Hippocampal formation (tissue), 2 donors: ENCODE measurements around the gene SND1.
"Not testable (repeated sequence)": the region's sequence is repeated elsewhere in the genome, so short reads cannot be mapped to it uniquely, and the experiment has no call there.

Source experiments
- DNase-seq, 2 donors: peaks; one replicate each; lab custom pipeline; 2025; lab: John Stamatoyannopoulos, UW

Gene SND1

GRCh38 chr7:127652333-127653248 lies 597 bp downstream of the SND1 start:
- no peak for DNase-seq

GRCh38 chr7:127653396-127653795 lies 1.4 kb downstream of the SND1 start:
- DNase-seq, result no peak

- DNase-seq, result no peak
Observed at GRCh38 chr7:127654404-127655394, 2.7 kb downstream of the SND1 start.

GRCh38 chr7:127655720-127656119 lies 3.7 kb downstream of the SND1 start:
- DNase-seq, result no peak

DNA sequence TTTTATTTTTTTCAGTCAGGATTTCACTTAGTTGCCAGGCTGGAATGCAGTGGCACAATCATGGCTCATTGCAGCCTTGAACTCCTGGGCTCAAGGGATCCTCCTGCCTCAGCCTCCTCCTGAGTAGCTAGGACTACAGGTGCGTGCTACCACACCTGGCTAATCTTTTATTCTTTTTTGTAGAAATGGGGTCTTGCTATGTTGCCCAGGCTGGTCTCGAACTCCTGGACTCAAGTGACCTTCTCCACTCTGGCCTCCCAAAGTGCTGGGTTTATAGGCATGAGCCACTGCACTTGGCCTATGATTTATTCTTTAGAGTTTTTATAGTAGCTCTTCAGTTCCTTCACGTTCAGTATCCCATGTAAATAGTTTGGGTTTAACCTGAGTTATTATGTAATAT lies 5.5 kb downstream of the SND1 start:
- no peak for DNase-seq

GRCh38 chr7:127658970-127659630 lies 7.1 kb downstream of the SND1 start:
- no peak for DNase-seq

- DNase-seq, result no peak
Observed at GRCh38 chr7:127665922-127666321, 13.9 kb downstream of the SND1 start.

GRCh38 chr7:127666602-127667001 lies 14.6 kb downstream of the SND1 start:
- no peak for DNase-seq

- no peak for DNase-seq
Observed at GRCh38 chr7:127667017-127667670, 15.2 kb downstream of the SND1 start.

- DNase-seq, result no peak
Observed at GRCh38 chr7:127667759-127668530, 16.0 kb downstream of the SND1 start.

DNA sequence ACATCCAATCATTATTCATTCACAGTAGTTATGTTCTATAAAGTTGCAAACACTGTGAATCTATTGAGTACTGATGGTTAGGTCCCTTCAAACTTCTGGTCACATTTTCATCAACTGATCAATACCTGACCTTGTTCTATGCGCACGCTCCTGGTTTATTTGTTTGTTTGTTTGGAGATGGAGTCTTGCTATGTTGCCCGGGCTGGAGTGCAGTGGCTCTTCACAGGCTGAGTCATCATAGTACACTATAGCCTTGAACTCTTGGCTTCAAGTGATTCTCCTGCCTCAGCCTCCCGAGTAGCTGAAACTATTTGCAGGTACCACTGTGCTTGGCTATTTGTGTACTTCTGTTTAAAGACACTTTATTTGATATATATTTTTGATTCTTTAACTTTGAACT lies 19.3 kb downstream of the SND1 start:
- DNase-seq, result no peak

GRCh38 chr7:127673902-127674301 lies 21.9 kb downstream of the SND1 start:
- no peak for DNase-seq

DNA sequence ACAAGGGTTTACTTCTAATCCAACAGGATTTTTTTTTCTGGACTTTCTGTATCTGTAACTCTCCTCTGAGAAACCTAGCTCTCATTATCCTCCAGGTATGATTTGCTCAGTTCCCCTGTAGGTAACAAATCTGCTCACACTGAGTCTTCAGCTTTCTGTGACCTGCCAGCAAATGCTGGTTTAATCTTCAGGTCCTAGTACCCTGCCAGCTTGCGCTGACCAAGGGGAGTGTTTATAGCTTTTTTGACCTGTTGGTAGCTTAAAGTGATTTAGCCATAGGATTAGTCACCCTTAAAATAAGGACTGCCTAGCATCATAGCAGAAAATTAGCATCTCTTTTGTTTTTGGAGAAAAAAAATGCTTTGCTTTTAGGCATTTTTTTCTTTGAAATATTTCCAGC lies 22.4 kb downstream of the SND1 start:
- DNase-seq, result no peak

GRCh38 chr7:127674923-127675322 lies 22.9 kb downstream of the SND1 start:
- DNase-seq, result not testable (repeated sequence)

DNA sequence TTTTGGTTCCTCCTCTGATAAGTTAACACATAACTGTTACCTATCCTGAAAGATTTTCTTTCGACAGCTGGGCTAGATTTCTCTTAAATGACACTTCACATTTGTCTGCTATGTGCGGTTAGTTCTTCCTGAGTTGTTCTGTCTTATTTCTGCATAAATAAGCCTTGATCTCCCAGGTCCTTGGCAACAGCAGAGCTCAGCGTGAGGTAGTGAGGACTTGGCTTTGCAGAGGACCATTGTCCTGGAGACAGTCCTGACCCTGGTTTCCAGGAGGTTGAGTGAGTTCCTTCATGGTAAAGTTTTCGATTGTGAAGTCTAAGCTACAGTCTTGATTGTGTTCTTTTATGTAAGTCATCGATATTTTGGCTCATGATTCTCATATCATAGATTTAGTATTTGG lies 23.7 kb downstream of the SND1 start:
- DNase-seq, result no peak

DNA sequence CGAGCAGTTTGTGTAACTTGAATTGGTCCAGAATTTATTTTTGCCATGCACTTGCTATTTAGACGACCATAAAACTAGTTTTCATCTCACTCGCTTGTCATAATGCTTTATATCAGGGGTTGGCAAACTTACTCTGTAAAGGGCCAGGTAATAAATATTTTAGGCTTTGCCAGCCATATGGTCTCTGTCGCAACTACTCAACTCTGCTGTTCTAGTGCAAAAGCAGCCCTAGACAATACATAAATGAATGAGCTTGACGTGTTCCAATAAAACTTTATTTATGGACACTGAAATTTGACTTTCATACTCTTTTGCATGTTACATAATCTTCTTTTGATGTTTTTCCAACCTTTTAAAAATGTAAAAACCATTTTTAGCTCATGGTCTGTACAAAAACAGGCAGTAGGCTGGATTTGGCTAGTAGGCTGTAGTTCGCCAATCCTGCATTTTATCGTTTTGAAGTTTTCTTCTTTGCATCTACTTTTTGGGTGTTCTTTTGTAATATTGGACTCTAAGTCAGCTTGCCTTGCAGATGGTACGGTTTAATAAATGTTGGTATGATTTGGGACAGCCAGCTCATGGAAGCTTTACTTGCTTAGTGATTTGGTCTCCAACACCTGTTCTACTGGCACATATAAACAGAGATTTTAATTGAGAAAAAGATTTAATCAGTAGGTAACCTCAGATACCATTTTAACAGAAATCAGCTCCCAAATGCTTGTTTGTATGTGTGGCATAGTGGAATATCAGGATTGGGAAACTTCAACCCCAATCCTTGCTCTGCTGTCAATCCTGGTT lies 25.6 kb downstream of the SND1 start:
- DNase-seq, result no peak

- DNase-seq, result no peak
Observed at GRCh38 chr7:127678337-127678736, 26.3 kb downstream of the SND1 start.

GRCh38 chr7:127678947-127679346 lies 27.0 kb downstream of the SND1 start:
- no peak for DNase-seq

- no peak for DNase-seq
Observed at GRCh38 chr7:127680983-127681382, 29.0 kb downstream of the SND1 start.

- DNase-seq, result no peak
Observed at GRCh38 chr7:127682140-127682539, 30.1 kb downstream of the SND1 start.
